ENCODE results near the gene C1orf159.

C1orf159 gene

GRCh38 chr1:1162597-1163537 lies 47.0 kb upstream of the C1orf159 start:
- no peaks in the 10 kb centered on the region for H3K36me3 ChIP-seq (ENCODE audit: control insufficient read depth, insufficient read depth, low read length)
- TF ChIP-seq, protein P1, sequence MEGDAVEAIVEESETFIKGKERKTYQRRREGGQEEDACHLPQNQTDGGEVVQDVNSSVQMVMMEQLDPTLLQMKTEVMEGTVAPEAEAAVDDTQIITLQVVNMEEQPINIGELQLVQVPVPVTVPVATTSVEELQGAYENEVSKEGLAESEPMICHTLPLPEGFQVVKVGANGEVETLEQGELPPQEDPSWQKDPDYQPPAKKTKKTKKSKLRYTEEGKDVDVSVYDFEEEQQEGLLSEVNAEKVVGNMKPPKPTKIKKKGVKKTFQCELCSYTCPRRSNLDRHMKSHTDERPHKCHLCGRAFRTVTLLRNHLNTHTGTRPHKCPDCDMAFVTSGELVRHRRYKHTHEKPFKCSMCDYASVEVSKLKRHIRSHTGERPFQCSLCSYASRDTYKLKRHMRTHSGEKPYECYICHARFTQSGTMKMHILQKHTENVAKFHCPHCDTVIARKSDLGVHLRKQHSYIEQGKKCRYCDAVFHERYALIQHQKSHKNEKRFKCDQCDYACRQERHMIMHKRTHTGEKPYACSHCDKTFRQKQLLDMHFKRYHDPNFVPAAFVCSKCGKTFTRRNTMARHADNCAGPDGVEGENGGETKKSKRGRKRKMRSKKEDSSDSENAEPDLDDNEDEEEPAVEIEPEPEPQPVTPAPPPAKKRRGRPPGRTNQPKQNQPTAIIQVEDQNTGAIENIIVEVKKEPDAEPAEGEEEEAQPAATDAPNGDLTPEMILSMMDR (IDR thresholded peaks at IDR 0.05; ENCODE audit: insufficient read depth, low read length, poor library complexity, severe bottlenecking): no peak
- DNase-seq (ENCODE audit: extremely low read depth, insufficient read length): no peak
- no peak overlapping the region for H3K4me3 ChIP-seq (replicated peaks; ENCODE audit: low read depth, low read length)
- H3K27me3 ChIP-seq (replicated peaks; ENCODE audit: control insufficient read depth, insufficient read depth, low read length): no peaks in the 10 kb centered on the region; the same call in 1 of the 2 replicates

DNA sequence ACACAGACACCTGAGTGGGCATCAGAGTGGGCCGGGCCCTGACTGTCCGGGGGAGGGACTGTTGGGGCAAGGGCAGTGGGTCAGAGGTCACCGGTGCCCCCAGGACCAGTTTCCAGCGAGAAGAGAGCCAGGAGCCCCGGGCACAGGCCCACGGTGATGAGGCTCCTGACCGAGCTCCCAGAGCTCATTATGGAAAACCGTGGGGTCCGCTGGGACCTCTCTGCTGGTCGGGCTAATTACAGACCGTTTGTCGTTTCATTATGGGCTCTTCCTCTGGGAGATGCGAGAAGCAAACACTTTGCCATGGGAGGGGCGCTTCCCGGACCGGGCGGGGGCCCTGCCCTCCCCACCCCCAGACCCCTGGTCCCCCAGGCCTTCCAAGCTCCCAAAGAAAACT lies 45.8 kb upstream of the C1orf159 start:
- TF ChIP-seq, protein P1 (IDR thresholded peaks at IDR 0.05; ENCODE audit: insufficient read depth, low read length, poor library complexity, severe bottlenecking): no peak
- Histone ChIP-seq H3K27me3 (replicated peaks; ENCODE audit: control insufficient read depth, insufficient read depth, low read length) (no peaks in the 10 kb centered on the region; the same call in 1 of the 2 replicates), H3K36me3 (ENCODE audit: control insufficient read depth, insufficient read depth, low read length) (no peaks in the 10 kb centered on the region), H3K4me3 (replicated peaks; ENCODE audit: low read depth, low read length) (no peak overlapping the region)
- no peak for DNase-seq (ENCODE audit: extremely low read depth, insufficient read length)

GRCh38 chr1:1161078-1161682 lies 45.3 kb upstream of the C1orf159 start:
- Histone ChIP-seq H3K27me3 (replicated peaks; ENCODE audit: control insufficient read depth, insufficient read depth, low read length) (no peaks in the 10 kb centered on the region; the same call in 1 of the 2 replicates), H3K4me3 (replicated peaks; ENCODE audit: low read depth, low read length) (no peak overlapping the region), H3K36me3 (ENCODE audit: control insufficient read depth, insufficient read depth, low read length) (no peaks in the 10 kb centered on the region)
- no peak for DNase-seq (ENCODE audit: extremely low read depth, insufficient read length)
- TF ChIP-seq, protein P1 (IDR thresholded peaks at IDR 0.05; ENCODE audit: insufficient read depth, low read length, poor library complexity, severe bottlenecking): no peak

DNA sequence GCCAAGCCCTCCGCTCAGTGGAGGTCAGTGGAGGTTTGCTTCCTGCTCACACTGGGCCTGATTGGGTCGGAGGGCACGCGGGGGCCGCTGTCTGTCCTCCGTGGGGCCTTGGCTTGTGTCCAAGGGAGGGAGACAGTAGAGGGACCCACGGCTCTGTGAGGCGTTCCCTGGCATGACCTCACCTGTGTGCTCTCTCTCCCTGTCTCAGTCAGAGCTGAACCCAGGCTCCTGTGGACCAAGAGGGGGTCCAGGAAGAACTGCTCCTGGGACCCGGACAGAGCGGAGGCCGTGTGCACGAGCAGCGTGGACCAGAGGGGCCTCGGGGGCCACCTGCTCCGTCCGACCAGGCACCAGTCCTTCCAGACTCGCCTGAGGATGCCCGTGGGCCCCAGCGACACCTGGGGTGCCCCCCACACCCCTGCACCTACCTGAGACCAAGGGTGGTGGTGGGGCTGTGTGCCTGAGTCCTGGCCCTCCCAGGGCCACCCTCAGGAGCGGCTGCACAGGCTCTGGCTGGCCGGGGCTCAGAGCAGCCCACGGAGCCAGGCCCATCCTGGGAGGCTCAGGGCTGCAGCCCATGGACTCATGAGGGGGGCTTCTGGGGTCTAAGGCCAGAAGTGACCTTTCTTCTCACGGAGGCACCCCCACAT lies 44.5 kb upstream of the C1orf159 start:
- TF ChIP-seq, protein P1 (IDR thresholded peaks at IDR 0.05; ENCODE audit: insufficient read depth, low read length, poor library complexity, severe bottlenecking): no peak
- no peak for DNase-seq (ENCODE audit: extremely low read depth, insufficient read length)
- Histone ChIP-seq H3K4me3 (replicated peaks; ENCODE audit: low read depth, low read length) (no peak overlapping the region), H3K27me3 (replicated peaks; ENCODE audit: control insufficient read depth, insufficient read depth, low read length) (no peaks in the 10 kb centered on the region; the same call in 1 of the 2 replicates), H3K36me3 (ENCODE audit: control insufficient read depth, insufficient read depth, low read length) (no peaks in the 10 kb centered on the region)

GRCh38 chr1:1157914-1158710 lies 42.2 kb upstream of the C1orf159 start:
- Histone ChIP-seq H3K4me3 (replicated peaks; ENCODE audit: low read depth, low read length) (peak overlapping the region; percentile 57), H3K27me3 (replicated peaks; ENCODE audit: control insufficient read depth, insufficient read depth, low read length) (no peaks in the 10 kb centered on the region)
- peak; percentile 70 for DNase-seq (ENCODE audit: extremely low read depth, insufficient read length)

More at GRCh38 chr1:1157914-1158710, 42.2 kb upstream of the C1orf159 start:
- H3K36me3 ChIP-seq (ENCODE audit: control insufficient read depth, insufficient read depth, low read length): no peaks in the 10 kb centered on the region
- TF ChIP-seq, protein P1 (IDR thresholded peaks at IDR 0.05; ENCODE audit: insufficient read depth, low read length, poor library complexity, severe bottlenecking): peak; percentile 3
